ENCODE data around the gene CFAP47. TPM values are rescaled to one million over a fixed set of nuclear protein-coding genes. Genes with fewer than 3 reads are reported as not detected.
"Not testable (repeated sequence)": the region's sequence is repeated elsewhere in the genome, so short reads cannot be mapped to it uniquely, and the experiment has no call there.

The CFAP47 gene
- total RNA-seq, 2 donors from 2014 or later: not detected

- ATAC-seq (no peak), DNase-seq (ENCODE audit: low spot score in 2 of 2) (no peak)
- Mint-ChIP-seq H3K36me3 (no peaks in the 10 kb centered on the region), H3K27ac (no peak overlapping the region), H3K9me3 (no peaks in the 10 kb centered on the region)
Observed at GRCh38 chrX:36159254-36159653, 239.7 kb downstream of the CFAP47 start.

GRCh38 chrX:36160081-36160480, 240.5 kb downstream of the CFAP47 start:
- no peak for DNase-seq (ENCODE audit: low spot score in 2 of 2)
- H3K27ac Mint-ChIP-seq: no peak overlapping the region
- no peaks in the 10 kb centered on the region for H3K9me3 Mint-ChIP-seq
- ATAC-seq: no peak
- no peaks in the 10 kb centered on the region for H3K36me3 Mint-ChIP-seq

- no peak for ATAC-seq
- no peaks in the 10 kb centered on the region for H3K36me3 Mint-ChIP-seq
- H3K9me3 Mint-ChIP-seq: no peaks in the 10 kb centered on the region
- no peak overlapping the region for H3K27ac Mint-ChIP-seq
- no peak for DNase-seq (ENCODE audit: low spot score in 2 of 2)
Observed at GRCh38 chrX:36198575-36198974, 279.0 kb downstream of the CFAP47 start.

- H3K27ac Mint-ChIP-seq: no peak overlapping the region
- no peak for DNase-seq (ENCODE audit: low spot score in 2 of 2)
- no peaks in the 10 kb centered on the region for H3K36me3 Mint-ChIP-seq
- H3K9me3 Mint-ChIP-seq: no peaks in the 10 kb centered on the region
- no peak for ATAC-seq
Observed at GRCh38 chrX:36199928-36200327, 280.4 kb downstream of the CFAP47 start.

GRCh38 chrX:36214924-36215323, 295.4 kb downstream of the CFAP47 start:
- no peak overlapping the region for H3K27ac Mint-ChIP-seq
- ATAC-seq (no peak), DNase-seq (ENCODE audit: low spot score in 2 of 2) (no peak)
- H3K36me3 Mint-ChIP-seq: no peaks in the 10 kb centered on the region
- peaks cover 0 to 5% of the 10 kb centered on the region in 2 donors for H3K9me3 Mint-ChIP-seq

GRCh38 chrX:36218801-36219200, 299.3 kb downstream of the CFAP47 start:
- Mint-ChIP-seq H3K9me3 (peaks cover 0 to 5% of the 10 kb centered on the region in 2 donors), H3K36me3 (no peaks in the 10 kb centered on the region), H3K27ac (no peak overlapping the region)
- ATAC-seq: no peak
- no peak for DNase-seq (ENCODE audit: low spot score in 2 of 2)

- DNase-seq (ENCODE audit: low spot score in 2 of 2); H3K36me3 Mint-ChIP-seq; H3K27ac Mint-ChIP-seq; H3K9me3 Mint-ChIP-seq; ATAC-seq: not testable (repeated sequence)
Observed at GRCh38 chrX:36234840-36235528, 315.4 kb downstream of the CFAP47 start.

- no peak overlapping the region for H3K27ac Mint-ChIP-seq
- DNase-seq (ENCODE audit: low spot score in 2 of 2) (no peak), ATAC-seq (no peak)
- H3K9me3 Mint-ChIP-seq: no peaks in the 10 kb centered on the region
- no peaks in the 10 kb centered on the region for H3K36me3 Mint-ChIP-seq
Observed at GRCh38 chrX:36241397-36241796, 321.9 kb downstream of the CFAP47 start.

GRCh38 chrX:36266155-36266554, 346.6 kb downstream of the CFAP47 start:
- DNase-seq (ENCODE audit: low spot score in 2 of 2): no peak
- Mint-ChIP-seq H3K9me3 (peaks cover 0 to 11% of the 10 kb centered on the region in 2 donors), H3K27ac (no peak overlapping the region), H3K36me3 (no peaks in the 10 kb centered on the region)
- no peak for ATAC-seq

- no peak for DNase-seq (ENCODE audit: low spot score in 2 of 2)
- H3K9me3 Mint-ChIP-seq: peaks cover 0 to 4% of the 10 kb centered on the region in 2 donors
- no peak overlapping the region for H3K27ac Mint-ChIP-seq
- no peak for ATAC-seq
- H3K36me3 Mint-ChIP-seq: no peaks in the 10 kb centered on the region
Observed at GRCh38 chrX:36310136-36310535, 390.6 kb downstream of the CFAP47 start.

GRCh38 chrX:36314303-36314702, 394.8 kb downstream of the CFAP47 start:
- DNase-seq (ENCODE audit: low spot score in 2 of 2): no peak
- ATAC-seq: no peak
- H3K36me3 Mint-ChIP-seq: no peaks in the 10 kb centered on the region
- peaks cover 0 to 4% of the 10 kb centered on the region in 2 donors for H3K9me3 Mint-ChIP-seq
- no peak overlapping the region for H3K27ac Mint-ChIP-seq

GRCh38 chrX:36334572-36334971, 415.0 kb downstream of the CFAP47 start:
- ATAC-seq (no peak), DNase-seq (ENCODE audit: low spot score in 2 of 2) (no peak)
- no peaks in the 10 kb centered on the region for H3K36me3 Mint-ChIP-seq
- peaks cover 9 to 17% of the 10 kb centered on the region in 2 donors for H3K9me3 Mint-ChIP-seq
- H3K27ac Mint-ChIP-seq: no peak overlapping the region

GRCh38 chrX:36336751-36337150, 417.2 kb downstream of the CFAP47 start:
- no peaks in the 10 kb centered on the region for H3K36me3 Mint-ChIP-seq
- H3K27ac Mint-ChIP-seq: no peak overlapping the region
- peaks cover 9 to 11% of the 10 kb centered on the region in 2 donors for H3K9me3 Mint-ChIP-seq
- no peak for DNase-seq (ENCODE audit: low spot score in 2 of 2)
- ATAC-seq: no peak

- DNase-seq (ENCODE audit: low spot score in 2 of 2): no peak
- no peaks in the 10 kb centered on the region for H3K36me3 Mint-ChIP-seq
- H3K9me3 Mint-ChIP-seq: no peaks in the 10 kb centered on the region
- H3K27ac Mint-ChIP-seq: no peak overlapping the region
- no peak for ATAC-seq
Observed at GRCh38 chrX:36344301-36344700, 424.8 kb downstream of the CFAP47 start.

GRCh38 chrX:36348509-36348908, 429.0 kb downstream of the CFAP47 start:
- ATAC-seq (no peak), DNase-seq (ENCODE audit: low spot score in 2 of 2) (no peak)
- Mint-ChIP-seq H3K36me3 (no peaks in the 10 kb centered on the region), H3K27ac (no peak overlapping the region), H3K9me3 (no peaks in the 10 kb centered on the region)

GRCh38 chrX:36357855-36358254, 438.3 kb downstream of the CFAP47 start:
- Mint-ChIP-seq H3K27ac (no peak overlapping the region), H3K36me3 (no peaks in the 10 kb centered on the region), H3K9me3 (peaks cover 8 to 9% of the 10 kb centered on the region in 2 donors)
- DNase-seq (ENCODE audit: low spot score in 2 of 2): no peak
- no peak for ATAC-seq

- no peak overlapping the region for H3K27ac Mint-ChIP-seq
- no peak for DNase-seq (ENCODE audit: low spot score in 2 of 2)
- peaks cover 0 to 3% of the 10 kb centered on the region in 2 donors for H3K9me3 Mint-ChIP-seq
- no peak for ATAC-seq
- H3K36me3 Mint-ChIP-seq: no peaks in the 10 kb centered on the region
Observed at GRCh38 chrX:36364262-36364661, 444.7 kb downstream of the CFAP47 start.

- H3K27ac Mint-ChIP-seq: no peak overlapping the region
- DNase-seq (ENCODE audit: low spot score in 2 of 2) (no peak), ATAC-seq (no peak)
- no peaks in the 10 kb centered on the region for H3K36me3 Mint-ChIP-seq
- H3K9me3 Mint-ChIP-seq: no peaks in the 10 kb centered on the region
Observed at GRCh38 chrX:36383495-36383894, 464.0 kb downstream of the CFAP47 start.
